ENCODE results near the gene ZNF284. TPM values are rescaled to one million over a fixed set of nuclear protein-coding genes. Genes with fewer than 3 reads are reported as not detected.

ZNF284 gene
- total RNA-seq, 1 donor: 4.3 TPM

DNA sequence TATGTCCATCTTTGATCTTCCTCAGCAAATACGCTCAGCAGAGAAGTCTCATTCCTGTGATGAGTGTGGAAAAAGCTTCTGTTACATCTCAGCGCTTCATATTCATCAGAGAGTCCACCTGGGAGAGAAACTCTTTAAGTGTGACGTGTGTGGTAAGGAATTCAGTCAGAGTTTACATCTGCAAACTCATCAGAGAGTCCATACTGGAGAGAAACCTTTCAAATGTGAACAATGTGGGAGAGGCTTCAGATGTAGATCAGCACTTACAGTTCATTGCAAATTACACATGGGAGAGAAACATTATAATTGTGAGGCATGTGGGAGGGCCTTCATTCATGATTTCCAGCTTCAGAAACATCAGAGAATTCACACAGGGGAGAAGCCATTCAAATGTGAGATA lies 5.7 kb upstream of the ZNF284 start:
- Histone ChIP-seq H3K27me3 (ENCODE audit: insufficient read depth, low read length) (no peaks in the 10 kb centered on the region), H3K36me3 (ENCODE audit: insufficient read depth, low read length) (peaks cover 48% of the 10 kb centered on the region), H3K9me3 (ENCODE audit: low read depth, low read length) (peaks cover 21% of the 10 kb centered on the region), H3K27ac (ENCODE audit: low read depth, low read length) (no peak overlapping the region), H2AFZ (ENCODE audit: low read length) (no peak overlapping the region), H3K79me2 (ENCODE audit: insufficient read depth, low read length) (no peaks in the 10 kb centered on the region), H3K4me2 (ENCODE audit: insufficient read depth, low read length) (no peak overlapping the region), H3K4me1 (ENCODE audit: insufficient read depth, low read length) (no peaks in the 10 kb centered on the region), H4K20me1 (ENCODE audit: insufficient read depth, low read length) (no peaks in the 10 kb centered on the region), H3K4me3 (ENCODE audit: insufficient read depth, low read length) (no peak overlapping the region)
- DNase-seq (ENCODE audit: insufficient read length, low spot score, missing footprints): no peak
- TF ChIP-seq, protein P1, sequence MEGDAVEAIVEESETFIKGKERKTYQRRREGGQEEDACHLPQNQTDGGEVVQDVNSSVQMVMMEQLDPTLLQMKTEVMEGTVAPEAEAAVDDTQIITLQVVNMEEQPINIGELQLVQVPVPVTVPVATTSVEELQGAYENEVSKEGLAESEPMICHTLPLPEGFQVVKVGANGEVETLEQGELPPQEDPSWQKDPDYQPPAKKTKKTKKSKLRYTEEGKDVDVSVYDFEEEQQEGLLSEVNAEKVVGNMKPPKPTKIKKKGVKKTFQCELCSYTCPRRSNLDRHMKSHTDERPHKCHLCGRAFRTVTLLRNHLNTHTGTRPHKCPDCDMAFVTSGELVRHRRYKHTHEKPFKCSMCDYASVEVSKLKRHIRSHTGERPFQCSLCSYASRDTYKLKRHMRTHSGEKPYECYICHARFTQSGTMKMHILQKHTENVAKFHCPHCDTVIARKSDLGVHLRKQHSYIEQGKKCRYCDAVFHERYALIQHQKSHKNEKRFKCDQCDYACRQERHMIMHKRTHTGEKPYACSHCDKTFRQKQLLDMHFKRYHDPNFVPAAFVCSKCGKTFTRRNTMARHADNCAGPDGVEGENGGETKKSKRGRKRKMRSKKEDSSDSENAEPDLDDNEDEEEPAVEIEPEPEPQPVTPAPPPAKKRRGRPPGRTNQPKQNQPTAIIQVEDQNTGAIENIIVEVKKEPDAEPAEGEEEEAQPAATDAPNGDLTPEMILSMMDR (IDR thresholded peaks at IDR 0.05; ENCODE audit: extremely low read depth, low read depth, low read length): no peak

DNA sequence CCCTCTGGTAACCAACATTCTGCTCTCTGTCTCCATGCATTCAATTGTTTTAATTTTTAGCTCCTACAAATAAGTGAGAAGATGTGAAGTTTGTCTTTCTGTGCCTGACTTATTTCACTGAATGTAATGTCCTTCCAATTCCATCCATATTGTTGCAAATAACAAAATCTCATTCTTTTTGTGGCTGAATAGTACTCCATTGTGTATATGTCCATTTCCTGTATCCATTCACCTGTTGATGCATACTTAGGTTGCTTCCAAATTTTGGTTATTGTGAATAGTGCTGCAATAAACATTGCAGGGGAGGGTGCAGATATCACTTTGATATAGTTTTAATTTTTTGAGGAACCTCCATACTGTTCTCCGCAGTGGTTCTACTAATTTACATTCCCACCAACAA lies 2.5 kb upstream of the ZNF284 start:
- Histone ChIP-seq H3K4me1 (ENCODE audit: insufficient read depth, low read length) (peaks cover 9% of the 10 kb centered on the region), H2AFZ (ENCODE audit: low read length) (no peak overlapping the region), H3K27ac (ENCODE audit: low read depth, low read length) (no peak overlapping the region), H3K79me2 (ENCODE audit: insufficient read depth, low read length) (peaks cover 8% of the 10 kb centered on the region), H4K20me1 (ENCODE audit: insufficient read depth, low read length) (no peaks in the 10 kb centered on the region), H3K36me3 (ENCODE audit: insufficient read depth, low read length) (peaks cover 30% of the 10 kb centered on the region), H3K9me3 (ENCODE audit: low read depth, low read length) (peaks cover 21% of the 10 kb centered on the region), H3K27me3 (ENCODE audit: insufficient read depth, low read length) (no peaks in the 10 kb centered on the region), H3K4me2 (ENCODE audit: insufficient read depth, low read length) (no peak overlapping the region), H3K4me3 (ENCODE audit: insufficient read depth, low read length) (no peak overlapping the region)
- TF ChIP-seq, protein P1 (IDR thresholded peaks at IDR 0.05; ENCODE audit: extremely low read depth, low read depth, low read length): no peak
- DNase-seq (ENCODE audit: insufficient read length, low spot score, missing footprints): no peak

GRCh38 chr19:44072543-44073401 lies 813 bp downstream of the ZNF284 start:
- Histone ChIP-seq H2AFZ (ENCODE audit: low read length) (peak overlapping the region; percentile 100), H3K4me1 (ENCODE audit: insufficient read depth, low read length) (peaks cover 9% of the 10 kb centered on the region), H4K20me1 (ENCODE audit: insufficient read depth, low read length) (no peaks in the 10 kb centered on the region), H3K79me2 (ENCODE audit: insufficient read depth, low read length) (peaks cover 8% of the 10 kb centered on the region), H3K4me3 (ENCODE audit: insufficient read depth, low read length) (peak overlapping the region; percentile 95), H3K27ac (ENCODE audit: low read depth, low read length) (no peak overlapping the region), H3K4me2 (ENCODE audit: insufficient read depth, low read length) (peak overlapping the region; percentile 99), H3K27me3 (ENCODE audit: insufficient read depth, low read length) (no peaks in the 10 kb centered on the region), H3K36me3 (ENCODE audit: insufficient read depth, low read length) (no peaks in the 10 kb centered on the region), H3K9me3 (ENCODE audit: low read depth, low read length) (no peaks in the 10 kb centered on the region)
- TF ChIP-seq, protein P1 (IDR thresholded peaks at IDR 0.05; ENCODE audit: extremely low read depth, low read depth, low read length): no peak
- no peak for DNase-seq (ENCODE audit: insufficient read length, low spot score, missing footprints)

- Histone ChIP-seq H3K4me2 (ENCODE audit: insufficient read depth, low read length) (no peak overlapping the region), H3K79me2 (ENCODE audit: insufficient read depth, low read length) (peaks cover 8% of the 10 kb centered on the region), H3K27ac (ENCODE audit: low read depth, low read length) (no peak overlapping the region), H3K27me3 (ENCODE audit: insufficient read depth, low read length) (no peaks in the 10 kb centered on the region), H2AFZ (ENCODE audit: low read length) (no peak overlapping the region), H4K20me1 (ENCODE audit: insufficient read depth, low read length) (no peaks in the 10 kb centered on the region), H3K4me3 (ENCODE audit: insufficient read depth, low read length) (no peak overlapping the region), H3K4me1 (ENCODE audit: insufficient read depth, low read length) (peaks cover 9% of the 10 kb centered on the region), H3K36me3 (ENCODE audit: insufficient read depth, low read length) (peaks cover 3% of the 10 kb centered on the region), H3K9me3 (ENCODE audit: low read depth, low read length) (no peaks in the 10 kb centered on the region)
- no peak for DNase-seq (ENCODE audit: insufficient read length, low spot score, missing footprints)
- TF ChIP-seq, protein P1 (IDR thresholded peaks at IDR 0.05; ENCODE audit: extremely low read depth, low read depth, low read length): no peak
Measured at GRCh38 chr19:44076325-44076724, 4.4 kb downstream of the ZNF284 start.

Data from osteoblast (primary cell).